VCaP (cell line): Measurements from ENCODE around the gene HHIP.

ENCODE experiments used
- H3K27ac ChIP-seq: fragments of 450-650 bp; 2 replicates; pipeline ENCODE4 v1.5.1; 2017
- CTCF ChIP-seq: fragments of 450-650 bp; conservative IDR thresholded peaks from 2 replicates; pipeline ENCODE4 v1.5.1; 2017; ENCODE audit warnings: mild to moderate bottlenecking, moderate library complexity

The HHIP gene

GRCh38 chr4:144718958-144719512, 73.1 kb downstream of the HHIP start:
- no peak overlapping the region for H3K27ac ChIP-seq
- TF ChIP-seq CTCF: no peak

GRCh38 chr4:144720491-144720890, 74.5 kb downstream of the HHIP start:
- TF ChIP-seq CTCF: no peak
- no peak overlapping the region for H3K27ac ChIP-seq

- no peak overlapping the region for H3K27ac ChIP-seq
- TF ChIP-seq CTCF: no peak
Measured at GRCh38 chr4:144721994-144722393, 76.0 kb downstream of the HHIP start.

- no peak for TF ChIP-seq CTCF
- no peak overlapping the region for H3K27ac ChIP-seq
Measured at GRCh38 chr4:144723471-144723870, 77.5 kb downstream of the HHIP start.

- no peak for TF ChIP-seq CTCF
- H3K27ac ChIP-seq: no peak overlapping the region
Measured at GRCh38 chr4:144729175-144729574, 83.2 kb downstream of the HHIP start.

- H3K27ac ChIP-seq: no peak overlapping the region
- no peak for TF ChIP-seq CTCF
Measured at GRCh38 chr4:144732584-144733428, 86.8 kb downstream of the HHIP start.

- H3K27ac ChIP-seq: no peak overlapping the region
- no peak for TF ChIP-seq CTCF
Measured at GRCh38 chr4:144733566-144733965, 87.6 kb downstream of the HHIP start.
